ENCODE data around the gene SLC22A23.

The SLC22A23 gene

DNA sequence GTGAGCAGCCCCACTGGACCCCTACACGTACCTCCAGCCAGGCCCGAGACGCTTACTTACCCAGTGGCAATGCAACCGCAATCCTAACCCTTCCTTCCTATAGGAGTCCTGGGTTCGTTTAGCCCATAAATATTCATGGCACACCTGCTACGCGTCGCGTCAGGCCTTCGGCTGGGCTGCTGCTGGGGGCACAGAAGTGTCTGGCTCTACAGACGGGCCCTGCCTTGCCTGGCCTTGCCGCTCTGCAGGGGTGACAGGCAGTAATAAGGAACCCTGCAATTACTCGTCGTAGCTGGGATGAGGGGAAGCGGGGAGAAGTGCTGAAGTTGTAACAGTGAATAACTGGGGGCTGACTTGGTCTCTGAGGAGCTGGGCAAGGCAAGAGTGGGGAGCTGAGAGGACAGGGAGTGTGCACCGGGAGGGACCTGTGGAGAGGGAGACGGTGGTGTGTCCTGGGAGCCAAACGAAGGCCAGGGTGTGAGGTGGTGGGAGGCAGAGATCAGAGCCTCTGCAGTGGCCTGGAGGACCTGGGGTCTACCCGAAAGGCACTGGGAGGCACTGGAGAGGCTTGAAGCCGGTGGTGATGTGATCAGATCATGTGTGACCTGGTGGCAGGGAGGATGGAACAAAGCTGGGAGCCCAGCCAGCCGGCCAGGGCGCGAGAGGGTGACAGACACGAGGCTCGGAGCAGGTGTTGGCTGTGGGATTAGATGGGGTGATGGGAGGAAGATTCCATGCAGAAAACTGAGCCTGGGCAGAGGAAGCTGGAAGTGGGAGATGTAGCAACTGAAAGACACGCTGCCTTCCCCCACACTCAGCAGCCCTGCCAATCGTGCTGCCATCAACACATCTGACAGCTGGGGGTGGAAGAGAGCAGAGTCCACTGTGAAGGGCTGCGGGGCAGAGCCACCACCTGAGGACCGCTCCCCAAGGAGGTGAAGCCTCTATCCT lies 161.7 kb downstream of the SLC22A23 start:
- intact Hi-C loops (cut with DNase I), result no loop called here
- DNase-seq, result peak in 7 of 10 donors; percentile 29 to 90 (median 59)

DNA sequence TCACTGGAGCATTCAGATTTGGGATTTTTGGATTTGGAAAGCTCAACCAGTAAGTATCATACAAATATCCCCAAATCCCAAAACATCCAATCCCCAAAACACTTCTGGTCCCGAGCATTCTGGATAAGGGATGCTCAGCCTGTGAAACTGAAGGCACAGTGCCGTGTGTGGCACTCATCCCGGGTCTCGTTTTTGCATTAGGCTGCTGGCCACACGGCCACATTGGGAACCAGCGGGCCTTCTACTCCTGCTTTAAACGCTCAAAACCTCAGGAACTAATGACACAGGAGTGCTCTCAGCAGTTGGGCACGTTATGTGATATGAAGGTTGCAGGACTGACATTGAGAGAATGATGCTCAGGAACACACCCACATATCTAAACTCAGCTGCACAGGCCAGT lies 162.5 kb downstream of the SLC22A23 start:
- intact Hi-C loops (cut with DNase I), result no loop called here
- peak in 1 of 10 donors; percentile 73 for DNase-seq

DNA sequence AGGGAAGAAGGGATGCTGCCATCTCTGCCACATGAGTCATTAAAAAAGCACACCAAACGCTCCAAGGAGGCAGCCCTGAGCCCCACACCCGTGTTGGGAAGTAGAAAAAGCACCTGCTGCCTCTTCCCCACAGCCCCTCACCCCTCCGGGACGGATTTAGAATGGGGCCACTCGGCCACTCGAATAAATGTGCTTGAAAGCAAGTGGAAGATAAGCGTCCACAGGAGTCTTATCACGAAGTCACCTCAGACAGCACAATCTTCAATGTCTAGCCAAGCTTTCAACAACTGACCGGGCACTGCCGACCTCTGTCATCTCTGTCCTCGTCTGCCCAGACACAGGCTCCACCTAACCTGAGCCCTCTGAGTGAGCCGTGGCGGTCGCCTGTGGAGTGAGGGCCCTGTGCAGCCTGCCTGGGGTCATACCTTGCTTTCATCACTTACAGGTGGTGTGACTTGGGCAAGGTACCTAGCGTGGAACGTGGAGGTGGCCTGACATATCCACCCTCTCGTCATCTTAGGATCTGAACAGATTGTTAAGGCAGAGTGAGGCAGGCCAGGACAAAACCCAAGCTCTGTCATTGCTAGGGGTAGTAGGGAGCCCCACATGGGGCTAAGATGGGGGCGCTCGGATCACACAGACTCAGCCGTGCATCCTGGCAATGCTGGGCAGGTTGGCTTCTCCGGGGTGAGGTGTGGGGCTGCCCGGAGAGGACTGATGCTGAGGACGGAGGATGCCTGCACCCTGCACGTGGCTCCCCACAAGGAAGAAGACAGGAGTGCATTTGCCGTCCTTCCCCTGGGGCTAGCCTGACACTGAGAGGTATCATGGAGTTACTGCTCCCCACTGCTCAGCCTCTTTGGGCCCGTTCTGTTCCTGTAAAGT lies 163.3 kb downstream of the SLC22A23 start:
- intact Hi-C loops (cut with DNase I), result no loop called here

DNA sequence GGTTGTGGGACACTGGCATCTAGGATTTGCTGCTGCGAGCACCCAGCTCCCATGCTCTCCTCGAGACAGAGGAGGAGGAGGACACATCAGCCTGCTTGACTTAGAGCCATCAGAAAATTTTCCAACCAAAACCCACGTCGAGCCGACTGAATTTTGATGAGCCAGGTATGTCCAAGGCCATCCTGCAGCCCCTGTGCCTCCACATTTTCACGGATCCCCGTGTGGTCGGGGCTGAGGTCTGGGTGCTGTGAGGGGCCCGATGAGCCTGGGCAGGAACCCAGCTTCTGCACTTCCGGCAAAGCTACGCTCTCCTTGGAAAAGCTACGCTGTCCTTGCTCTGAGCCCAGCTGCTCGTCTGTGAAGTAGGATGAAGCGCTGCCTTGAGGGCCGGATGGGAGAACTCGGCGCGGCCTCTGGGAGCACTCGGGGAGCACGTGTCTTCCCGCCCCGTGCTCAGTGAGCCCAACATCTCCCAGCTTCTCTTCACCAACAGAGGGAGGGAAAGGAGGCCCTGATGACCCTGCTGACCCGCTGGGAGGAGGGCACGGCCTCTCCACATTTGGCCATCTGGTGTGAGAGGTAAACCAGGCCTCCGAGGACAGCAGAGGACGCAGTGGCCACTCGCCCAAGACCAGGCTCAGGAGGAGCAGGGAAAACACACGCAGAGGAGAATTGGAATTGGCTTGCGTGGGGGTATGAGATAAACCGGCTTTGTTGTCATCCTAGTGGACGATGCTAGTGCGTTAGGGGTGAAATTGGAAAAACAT lies 164.2 kb downstream of the SLC22A23 start:
- intact Hi-C loops (cut with DNase I), result no loop called here
- DNase-seq, result peak in 1 of 10 donors; percentile 72

More for the DNA sequence above, 163.3 kb downstream of the SLC22A23 start:
- DNase-seq, result peak in 1 of 10 donors; percentile 77

DNA sequence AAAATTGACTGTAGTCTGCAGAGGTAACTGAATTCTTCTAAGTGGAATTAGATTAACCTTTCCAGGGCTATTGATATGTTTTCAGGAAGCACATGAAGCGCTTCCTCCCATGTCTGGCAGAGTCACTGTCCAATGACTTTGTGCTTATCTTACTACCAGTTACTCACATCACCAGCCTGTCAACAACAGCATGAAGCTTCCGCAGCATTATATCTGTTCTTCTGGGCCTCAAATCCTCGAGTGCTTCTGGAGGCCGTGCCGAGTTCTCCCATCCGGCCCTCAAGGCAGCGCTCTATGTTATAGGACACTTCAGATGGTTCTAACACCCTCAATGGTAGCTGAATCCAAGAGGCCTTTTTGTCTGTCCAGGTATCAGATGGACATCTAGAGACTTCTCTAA lies 164.9 kb downstream of the SLC22A23 start:
- intact Hi-C loops (cut with DNase I), result no loop called here
- peak in 1 of 10 donors; percentile 66 for DNase-seq

DNA sequence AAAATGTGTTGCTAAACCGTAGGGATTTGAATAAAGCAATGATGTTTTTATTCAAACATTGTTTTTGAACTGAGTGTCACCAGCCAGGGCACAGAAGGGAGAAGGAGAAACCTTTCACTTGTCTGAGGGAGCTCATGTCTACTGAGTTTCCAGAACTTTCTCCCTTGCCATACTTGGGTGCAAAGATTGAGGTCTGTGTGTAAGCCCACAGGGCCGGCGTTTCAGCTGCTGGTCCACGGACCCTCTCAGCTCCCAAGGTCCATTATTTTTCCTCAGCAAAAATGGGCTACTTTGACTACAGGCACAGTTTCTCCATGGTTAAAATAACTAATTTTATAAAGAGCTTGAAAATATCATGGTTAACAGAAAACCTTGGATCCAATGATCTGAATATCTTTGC lies 165.5 kb downstream of the SLC22A23 start:
- no peak for DNase-seq
- intact Hi-C loops (cut with DNase I), result no loop called here

DNA sequence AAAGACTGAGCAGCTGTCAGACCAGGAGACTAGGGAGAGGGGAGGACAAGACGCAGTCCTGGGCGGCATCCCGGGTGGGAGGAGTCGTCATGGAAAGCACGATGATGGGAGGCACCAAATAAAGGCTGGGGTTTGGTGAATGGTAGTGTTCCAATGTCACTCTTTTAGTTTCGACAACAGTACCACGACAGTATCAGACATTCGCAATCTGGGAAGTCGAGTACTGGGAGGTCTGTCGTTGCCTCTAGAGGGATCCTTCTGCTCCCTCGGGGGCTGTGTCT lies 166.0 kb downstream of the SLC22A23 start:
- DNase-seq, result no peak
- intact Hi-C loops (cut with DNase I), result no loop called here

DNA sequence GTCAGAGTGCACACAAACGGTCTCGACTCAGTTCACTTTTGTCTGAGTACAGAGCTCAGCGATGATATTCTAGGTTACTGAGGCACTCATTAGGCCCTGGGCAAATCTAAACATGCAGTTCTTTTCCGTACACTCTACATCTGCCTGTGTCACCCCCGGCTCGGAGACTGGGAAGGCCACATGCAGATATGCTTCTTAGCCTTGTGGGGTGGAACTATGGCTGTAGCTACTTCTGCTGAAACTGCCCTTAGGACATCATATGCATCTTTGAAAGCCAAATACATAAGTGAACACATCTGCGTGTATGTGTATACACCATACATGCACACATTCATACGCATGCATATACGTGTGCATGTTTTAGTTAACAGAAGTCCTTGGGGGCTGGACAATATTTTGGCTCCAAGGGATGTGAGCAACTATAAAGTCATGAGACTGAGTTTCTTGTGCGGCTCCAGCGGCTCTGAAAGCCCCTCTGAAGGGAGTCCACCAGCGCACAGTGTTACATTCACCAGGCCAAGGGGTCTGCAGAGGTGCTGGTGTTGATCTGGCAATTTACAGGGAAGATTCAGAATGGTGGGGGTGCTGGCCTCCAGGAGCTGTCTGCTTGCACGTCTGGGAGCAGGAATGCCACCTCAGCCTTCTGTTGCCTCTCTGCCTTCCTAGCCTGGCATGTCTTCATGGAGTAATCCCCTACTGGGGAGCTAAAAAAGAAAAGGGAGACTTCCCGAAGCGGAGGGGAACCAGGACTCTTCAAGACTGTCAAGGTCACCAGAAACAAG lies 166.5 kb downstream of the SLC22A23 start:
- intact Hi-C loops (cut with DNase I), result no loop called here
- DNase-seq, result peak in 1 of 10 donors; percentile 54

DNA sequence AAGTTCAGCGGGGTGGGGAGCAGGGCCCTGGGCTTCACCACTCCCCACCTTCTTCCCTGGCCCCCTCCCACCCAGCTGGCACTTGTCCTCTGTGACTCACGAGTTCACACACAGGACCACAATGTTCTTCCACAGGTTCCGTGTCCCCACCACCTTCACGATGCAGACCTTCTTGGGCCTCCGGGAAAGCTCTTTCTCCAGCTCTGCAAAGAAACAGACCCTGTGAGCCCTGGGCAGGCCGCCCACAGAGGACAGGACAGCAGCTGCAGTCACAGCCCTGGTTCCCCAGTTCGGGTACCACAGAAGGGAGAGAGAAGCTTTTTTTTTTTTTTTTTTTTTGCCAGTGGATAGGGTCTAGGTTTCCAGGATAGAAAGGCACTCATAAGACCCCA lies 167.2 kb downstream of the SLC22A23 start:
- intact Hi-C loops (cut with DNase I), result no loop called here

DNA sequence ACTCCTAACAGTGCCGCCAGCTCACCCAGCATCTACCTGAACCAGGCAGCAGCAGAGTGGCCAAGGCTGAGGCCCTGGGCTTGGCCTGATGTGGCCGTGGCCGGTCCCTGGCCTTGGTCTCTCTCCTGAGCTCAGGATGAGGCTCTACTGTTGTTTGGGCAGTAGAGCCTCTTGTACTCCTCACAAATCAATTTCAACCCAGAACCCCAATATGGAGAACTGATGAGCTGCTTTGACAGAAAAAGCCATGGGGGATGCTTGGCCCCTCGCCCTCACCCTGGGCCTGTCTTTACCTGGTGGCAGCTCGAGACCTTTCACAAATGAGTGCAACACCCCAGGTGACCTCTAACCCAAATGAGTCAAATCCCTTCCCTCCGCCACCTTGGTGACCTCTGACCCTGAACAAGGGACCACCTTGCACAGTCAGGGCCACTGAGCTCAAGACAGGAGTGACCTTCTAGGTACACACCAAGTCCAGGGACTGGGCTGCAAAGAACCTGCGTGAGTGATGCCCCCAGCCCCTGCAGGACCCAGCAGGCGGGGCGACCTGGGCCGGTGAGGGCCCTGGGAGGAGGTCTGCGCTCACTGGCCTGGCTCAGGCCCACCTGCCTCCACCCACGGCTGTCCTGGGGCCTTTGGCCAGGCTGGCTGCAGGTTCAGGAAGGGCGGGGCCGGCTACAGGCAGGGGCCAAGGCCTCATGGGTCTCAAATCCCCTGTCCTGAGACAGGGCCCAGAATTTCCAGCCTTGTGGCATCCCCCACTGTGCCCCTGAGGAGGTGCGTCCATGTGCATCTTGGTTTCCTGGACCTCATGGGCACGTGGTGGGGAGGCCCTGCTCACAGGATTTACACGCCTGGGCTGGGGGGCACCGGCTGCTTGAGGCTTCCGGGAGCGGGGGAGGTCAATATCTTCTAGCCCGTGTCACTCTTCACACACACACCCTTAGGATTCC lies 167.9 kb downstream of the SLC22A23 start:
- peak in 3 of 10 donors; percentile 64 to 85 (median 76) for DNase-seq
- intact Hi-C loops (cut with DNase I), result no loop called here

More for the DNA sequence above, 167.2 kb downstream of the SLC22A23 start:
- peak in 2 of 10 donors; percentile 8 to 49 for DNase-seq

DNA sequence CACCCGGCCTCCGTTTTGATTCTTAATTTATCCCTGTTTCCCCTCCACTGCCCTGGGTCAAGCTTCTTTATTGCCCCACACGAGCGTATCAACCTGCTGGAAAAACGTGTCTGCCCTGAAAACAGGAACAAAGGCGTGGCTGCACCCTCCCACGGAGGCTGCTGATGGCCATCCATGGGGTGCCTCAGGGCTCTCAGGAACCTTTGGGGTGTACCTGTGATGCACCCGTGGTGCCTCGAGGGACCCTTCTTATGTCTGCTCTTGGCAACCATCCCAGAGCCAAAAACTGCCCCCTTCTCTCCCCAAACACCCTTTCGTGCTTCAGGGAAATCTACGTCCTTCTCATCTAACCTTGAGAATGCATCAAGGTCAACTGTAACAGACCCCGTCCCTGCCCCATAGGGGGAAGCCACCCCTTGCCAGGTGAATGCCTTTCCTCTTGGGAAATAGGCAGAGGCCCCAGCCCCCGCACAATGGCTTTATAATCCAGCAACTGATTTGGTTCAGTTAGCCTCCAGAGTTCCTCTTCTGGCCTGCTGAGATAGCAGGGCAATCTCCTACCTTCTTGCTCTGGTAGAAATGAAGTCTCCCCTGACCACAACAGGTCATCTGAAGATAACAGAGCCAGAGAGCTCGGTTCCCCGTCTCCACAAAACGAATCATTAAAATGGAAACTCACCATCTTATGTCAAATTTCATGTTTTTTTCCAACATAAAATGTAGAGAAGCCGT lies 168.7 kb downstream of the SLC22A23 start:
- peak in 2 of 10 donors; percentile 2 to 41 for DNase-seq
- intact Hi-C loops (cut with DNase I), result no loop called here

DNA sequence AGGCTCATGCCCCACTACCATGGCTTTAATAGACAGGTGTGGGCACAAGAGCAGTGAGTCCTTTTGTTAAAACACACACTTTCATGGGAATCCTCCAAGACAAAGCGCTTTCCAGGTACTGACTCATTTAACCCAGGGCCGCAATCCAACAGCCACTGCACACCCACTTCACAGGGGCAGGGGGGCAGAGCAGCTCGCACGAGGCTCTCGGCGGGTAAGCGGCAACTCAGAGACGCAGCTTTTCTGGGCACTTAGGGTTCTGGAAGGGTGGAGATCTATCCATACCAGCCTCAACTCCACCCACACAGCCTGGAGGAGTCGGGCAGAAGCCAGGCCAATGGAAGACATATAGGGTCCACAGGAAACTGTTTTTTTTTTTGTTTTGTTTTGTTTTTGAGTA lies 169.5 kb downstream of the SLC22A23 start:
- DNase-seq, result peak in 1 of 10 donors; percentile 70
- intact Hi-C loops (cut with DNase I), result no loop called here

DNA sequence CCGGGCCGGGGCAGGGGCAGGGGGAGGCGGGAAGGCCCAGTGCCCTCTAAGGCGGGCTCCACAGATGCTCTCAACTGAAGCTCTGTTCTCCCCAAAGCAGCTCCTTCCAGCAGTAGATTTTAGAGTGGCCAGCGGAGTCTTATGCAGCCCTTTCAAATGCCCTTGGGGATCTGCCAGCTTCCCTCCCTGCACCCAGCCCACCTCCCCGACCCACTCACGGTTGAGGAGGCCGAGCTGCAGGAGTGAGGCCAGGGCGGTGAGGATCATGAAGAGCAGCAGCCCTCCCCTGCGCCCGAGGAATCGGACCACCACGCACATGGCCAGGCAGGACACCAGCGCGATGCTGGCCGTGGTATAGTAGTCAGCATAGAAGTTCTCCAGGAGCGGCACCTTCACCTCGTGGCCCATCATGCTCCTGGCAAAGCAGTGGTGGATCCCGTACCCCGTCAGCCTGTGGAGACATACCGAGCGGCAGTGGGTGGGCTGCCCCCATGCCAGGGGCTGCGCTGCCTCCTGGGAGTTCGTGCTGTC lies 170.1 kb downstream of the SLC22A23 start:
- DNase-seq, result peak in 2 of 10 donors; percentile 62 to 71
- intact Hi-C loops (cut with DNase I), result no loop called here

DNA sequence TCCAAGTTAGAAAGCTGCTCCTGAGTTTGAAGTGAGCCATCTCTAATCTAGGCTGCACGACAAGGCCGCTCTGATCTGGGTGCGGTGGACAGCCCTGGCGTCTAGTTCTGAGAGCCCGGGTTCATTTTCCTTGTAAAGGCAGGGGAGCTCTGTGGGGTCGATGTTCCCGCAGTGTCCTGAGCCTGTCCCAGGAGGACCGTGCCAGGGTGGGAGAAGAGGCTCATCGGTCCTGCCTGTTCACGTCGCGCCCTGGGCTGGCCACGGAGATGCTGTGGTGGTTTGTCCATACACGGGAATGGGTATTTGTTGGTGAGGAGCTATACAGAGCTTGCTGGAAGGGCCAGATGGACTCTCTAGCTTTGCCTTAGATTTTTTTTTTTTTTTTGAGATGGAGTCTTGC lies 171.1 kb downstream of the SLC22A23 start:
- DNase-seq, result peak in 3 of 10 donors; percentile 8 to 73 (median 55)
- intact Hi-C loops (cut with DNase I), result no loop called here

DNA sequence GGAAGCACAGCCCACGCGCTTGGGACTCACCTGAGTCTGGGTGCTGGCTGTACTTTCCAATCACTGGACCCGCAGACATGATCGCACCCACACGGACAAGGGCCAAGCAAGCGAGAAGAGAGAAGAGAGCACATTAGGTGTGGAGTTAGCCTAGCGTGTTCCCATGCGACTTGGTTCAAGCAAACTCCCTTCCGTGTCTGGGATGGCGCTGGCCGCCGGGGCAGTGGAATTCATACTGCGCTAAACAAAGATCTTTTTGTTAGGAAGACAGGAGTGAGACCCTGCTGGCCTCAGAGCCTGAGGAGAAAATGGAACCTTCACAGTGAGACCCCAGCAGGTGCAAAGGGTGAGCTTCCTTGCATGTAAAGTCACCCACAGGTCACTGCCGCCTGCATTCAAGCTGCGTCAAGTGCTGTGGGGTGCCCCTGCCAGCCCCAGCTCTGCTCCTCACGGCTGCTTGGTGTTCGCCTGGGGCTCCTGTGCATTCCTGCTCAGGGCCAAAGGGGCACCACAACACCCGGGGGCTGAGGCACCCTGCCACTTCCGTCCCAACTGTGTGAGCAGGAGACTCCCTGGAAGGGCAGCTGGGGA lies 171.7 kb downstream of the SLC22A23 start:
- intact Hi-C loops (cut with DNase I), result no loop called here
- peak in 4 of 10 donors; percentile 39 to 82 (median 62) for DNase-seq

DNA sequence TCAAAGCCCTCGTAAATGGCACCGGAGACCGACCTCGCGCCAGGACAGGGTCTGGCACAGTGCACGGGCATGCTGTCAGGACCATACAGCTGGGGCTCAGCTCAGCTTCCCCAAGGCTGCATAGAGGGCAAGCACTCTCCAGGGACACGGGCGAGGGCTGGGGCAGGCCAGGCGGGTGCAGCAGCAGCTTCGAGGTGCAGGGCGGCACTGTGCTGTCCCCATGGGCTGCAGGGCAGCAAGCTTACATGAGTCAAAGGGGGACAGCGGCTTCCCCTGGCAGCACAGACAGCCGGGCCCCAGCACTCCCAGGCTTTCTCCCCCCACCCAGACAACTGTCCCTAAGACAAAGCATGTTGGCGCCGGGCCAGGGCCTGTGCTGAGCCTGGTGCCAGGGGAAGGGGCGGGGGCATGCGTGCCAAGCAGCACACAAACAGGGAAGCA lies 172.4 kb downstream of the SLC22A23 start:
- peak in 9 of 10 donors; percentile 22 to 92 (median 61) for DNase-seq
- intact Hi-C loops (cut with DNase I), result loop anchor here (5.0 kb wide), 1 partner anchor 173 kb away; the partner anchor contains the start of gene SLC22A23

All from posterior cingulate gyrus (tissue), 11 donors.